ENCODE results near the gene SLC38A4. TPM values are rescaled to one million over a fixed set of nuclear protein-coding genes. Genes with fewer than 3 reads are reported as not detected.
A peak's percentile ranks its signal among the peaks of the same experiment; 100 is the strongest.
"Not testable (repeated sequence)": the region's sequence is repeated elsewhere in the genome, so short reads cannot be mapped to it uniquely, and the experiment has no call there.

The SLC38A4 gene
- total RNA-seq, 2 donors from 2014 or later = not detected

- Mint-ChIP-seq H3K27ac (no peak overlapping the region), H3K36me3 (peaks cover 0 to 11% of the 10 kb centered on the region in 2 donors), H3K9me3 (peaks cover 0 to 10% of the 10 kb centered on the region in 2 donors)
- peak; percentile 59 to 94 for ATAC-seq
- DNase-seq (ENCODE audit: low spot score in 2 of 2) = peak in 1 of 2 donors; percentile 15
Observed at GRCh38 chr12:46763230-46763629, 62.6 kb downstream of the SLC38A4 start.

- DNase-seq (ENCODE audit: low spot score in 2 of 2) (no peak), ATAC-seq (no peak)
- Mint-ChIP-seq H3K36me3 (peaks cover 0 to 14% of the 10 kb centered on the region in 2 donors), H3K27ac (no peak overlapping the region), H3K9me3 (peaks cover 5 to 20% of the 10 kb centered on the region in 2 donors)
Observed at GRCh38 chr12:46754550-46754949, 71.2 kb downstream of the SLC38A4 start.

- DNase-seq (ENCODE audit: low spot score in 2 of 2) (no peak), ATAC-seq (no peak)
- Mint-ChIP-seq H3K36me3 (no peaks in the 10 kb centered on the region), H3K9me3 (peaks cover 5 to 9% of the 10 kb centered on the region in 2 donors), H3K27ac (no peak overlapping the region)
Observed at GRCh38 chr12:46752396-46752795, 73.4 kb downstream of the SLC38A4 start.

GRCh38 chr12:46751173-46751572 lies 74.6 kb downstream of the SLC38A4 start:
- Mint-ChIP-seq H3K27ac (no peak overlapping the region), H3K9me3 (peaks cover 0 to 4% of the 10 kb centered on the region in 2 donors), H3K36me3 (no peaks in the 10 kb centered on the region)
- DNase-seq (ENCODE audit: low spot score in 2 of 2) (no peak), ATAC-seq (no peak)

GRCh38 chr12:46749322-46749721 lies 76.5 kb downstream of the SLC38A4 start:
- no peak for DNase-seq (ENCODE audit: low spot score in 2 of 2)
- ATAC-seq = no peak
- H3K27ac Mint-ChIP-seq = no peak overlapping the region
- H3K9me3 Mint-ChIP-seq = peaks cover under 1 to 7% of the 10 kb centered on the region in 2 donors
- H3K36me3 Mint-ChIP-seq = no peaks in the 10 kb centered on the region

GRCh38 chr12:46744283-46744682 lies 81.5 kb downstream of the SLC38A4 start:
- peaks cover 8 to 10% of the 10 kb centered on the region in 2 donors for H3K36me3 Mint-ChIP-seq
- H3K9me3 Mint-ChIP-seq = peaks cover 11 to 13% of the 10 kb centered on the region in 2 donors
- ATAC-seq = no peak
- H3K27ac Mint-ChIP-seq = no peak overlapping the region
- DNase-seq (ENCODE audit: low spot score in 2 of 2) = no peak

GRCh38 chr12:46743456-46743855 lies 82.3 kb downstream of the SLC38A4 start:
- Mint-ChIP-seq H3K36me3 (peaks cover 12% of the 10 kb centered on the region in 2 donors), H3K27ac (no peak overlapping the region), H3K9me3 (peaks cover 12 to 13% of the 10 kb centered on the region in 2 donors)
- ATAC-seq (no peak), DNase-seq (ENCODE audit: low spot score in 2 of 2) (no peak)

GRCh38 chr12:46742271-46742670 lies 83.5 kb downstream of the SLC38A4 start:
- DNase-seq (ENCODE audit: low spot score in 2 of 2); ATAC-seq: not testable (repeated sequence)

GRCh38 chr12:46725332-46725731 lies 100.5 kb downstream of the SLC38A4 start:
- DNase-seq (ENCODE audit: low spot score in 2 of 2) (no peak), ATAC-seq (no peak)
- H3K9me3 Mint-ChIP-seq = peaks cover 0 to 7% of the 10 kb centered on the region in 2 donors
- no peaks in the 10 kb centered on the region for H3K36me3 Mint-ChIP-seq
- H3K27ac Mint-ChIP-seq = no peak overlapping the region

More at GRCh38 chr12:46742271-46742670, 83.5 kb downstream of the SLC38A4 start:
- H3K9me3 Mint-ChIP-seq = peaks cover 22 to 23% of the 10 kb centered on the region in 2 donors
- not testable (repeated sequence) for H3K27ac Mint-ChIP-seq
- peaks cover 18 to 24% of the 10 kb centered on the region in 2 donors for H3K36me3 Mint-ChIP-seq

- ATAC-seq (no peak), DNase-seq (ENCODE audit: low spot score in 2 of 2) (no peak)
- no peaks in the 10 kb centered on the region for H3K36me3 Mint-ChIP-seq
- no peak overlapping the region for H3K27ac Mint-ChIP-seq
- peaks cover 0 to 15% of the 10 kb centered on the region in 2 donors for H3K9me3 Mint-ChIP-seq
Observed at GRCh38 chr12:46723629-46724419, 102.0 kb downstream of the SLC38A4 start.

- no peak for DNase-seq (ENCODE audit: low spot score in 2 of 2)
- no peak overlapping the region for H3K27ac Mint-ChIP-seq
- no peak for ATAC-seq
Observed at GRCh38 chr12:46722394-46723185, 103.2 kb downstream of the SLC38A4 start.

GRCh38 chr12:46718495-46718894 lies 107.3 kb downstream of the SLC38A4 start:
- no peak for DNase-seq (ENCODE audit: low spot score in 2 of 2)
- no peak overlapping the region for H3K27ac Mint-ChIP-seq
- ATAC-seq = no peak
- peaks cover 0 to 11% of the 10 kb centered on the region in 2 donors for H3K36me3 Mint-ChIP-seq
- H3K9me3 Mint-ChIP-seq = peaks cover 11 to 27% of the 10 kb centered on the region in 2 donors

More at GRCh38 chr12:46722394-46723185, 103.2 kb downstream of the SLC38A4 start:
- no peaks in the 10 kb centered on the region for H3K36me3 Mint-ChIP-seq
- H3K9me3 Mint-ChIP-seq = peaks cover 0 to 15% of the 10 kb centered on the region in 2 donors

GRCh38 chr12:46717868-46718267 lies 107.9 kb downstream of the SLC38A4 start:
- DNase-seq (ENCODE audit: low spot score in 2 of 2) (no peak), ATAC-seq (no peak)
- Mint-ChIP-seq H3K36me3 (peaks cover 0 to 15% of the 10 kb centered on the region in 2 donors), H3K27ac (no peak overlapping the region), H3K9me3 (peaks cover 11 to 27% of the 10 kb centered on the region in 2 donors)

- H3K27ac Mint-ChIP-seq = no peak overlapping the region
- no peak for ATAC-seq
- peaks cover 0 to 15% of the 10 kb centered on the region in 2 donors for H3K36me3 Mint-ChIP-seq
- no peak for DNase-seq (ENCODE audit: low spot score in 2 of 2)
- H3K9me3 Mint-ChIP-seq = peaks cover 11 to 27% of the 10 kb centered on the region in 2 donors
Observed at GRCh38 chr12:46717159-46717558, 108.6 kb downstream of the SLC38A4 start.
